NOMO-1 treated with dmso at 0.1 percent for 144 hours (cell line): ENCODE data around the gene BAX.

ENCODE experiments used
- DNase-seq: peaks from one replicate; lab custom pipeline; 2025; ENCODE audit not compliant: unreplicated experiment; lab: John Stamatoyannopoulos, UW

The BAX gene

DNA sequence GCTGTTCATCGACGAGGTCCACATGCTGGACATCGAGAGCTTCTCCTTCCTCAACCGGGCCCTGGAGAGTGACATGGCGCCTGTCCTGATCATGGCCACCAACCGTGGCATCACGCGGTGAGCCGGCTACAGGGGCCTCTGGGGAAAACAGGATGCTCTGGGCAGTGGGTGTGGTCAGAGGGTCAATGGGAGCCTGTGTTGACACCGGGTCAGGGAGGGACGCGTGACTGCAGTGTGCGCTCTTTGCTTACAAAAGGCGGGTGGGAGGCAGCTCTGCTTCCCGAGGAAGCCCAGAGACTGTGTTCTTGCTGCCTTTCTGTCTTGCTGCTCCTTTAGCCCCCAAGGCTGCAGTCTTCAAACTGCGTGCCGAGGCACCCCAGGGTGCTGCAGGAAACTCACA is 56.5 kb downstream of the BAX start:
- no peak for DNase-seq
